LNCaP clone FGC (cell line): ENCODE results near the gene COPB2.
"Not testable (repeated sequence)": the region's sequence is repeated elsewhere in the genome, so short reads cannot be mapped to it uniquely, and the experiment has no call there.

ENCODE experiments used
- DNase-seq: peaks from one replicate; pipeline ENCODE4 v3.0.0-alpha.2; 2011; ENCODE audit warnings: low read depth
- H3K4me3 ChIP-seq: 2 replicates; pipeline ENCODE4 v1.5.1; 2011; ENCODE audit warnings: mild to moderate bottlenecking, low read depth, low read length, control low read depth
- TF ChIP-seq, protein P1 (sequence below): IDR thresholded peaks from 2 replicates; pipeline ENCODE4 v1.5.1; 2012; ENCODE audit warnings: mild to moderate bottlenecking; ENCODE audit not compliant: control insufficient read depth, insufficient read depth; ENCODE audit errors: extremely low read depth

The COPB2 gene

GRCh38 chr3:139425745-139426400 is 36.4 kb upstream of the COPB2 start:
- no peak for DNase-seq
- H3K4me3 ChIP-seq, result no peak overlapping the region
- TF ChIP-seq, protein P1, sequence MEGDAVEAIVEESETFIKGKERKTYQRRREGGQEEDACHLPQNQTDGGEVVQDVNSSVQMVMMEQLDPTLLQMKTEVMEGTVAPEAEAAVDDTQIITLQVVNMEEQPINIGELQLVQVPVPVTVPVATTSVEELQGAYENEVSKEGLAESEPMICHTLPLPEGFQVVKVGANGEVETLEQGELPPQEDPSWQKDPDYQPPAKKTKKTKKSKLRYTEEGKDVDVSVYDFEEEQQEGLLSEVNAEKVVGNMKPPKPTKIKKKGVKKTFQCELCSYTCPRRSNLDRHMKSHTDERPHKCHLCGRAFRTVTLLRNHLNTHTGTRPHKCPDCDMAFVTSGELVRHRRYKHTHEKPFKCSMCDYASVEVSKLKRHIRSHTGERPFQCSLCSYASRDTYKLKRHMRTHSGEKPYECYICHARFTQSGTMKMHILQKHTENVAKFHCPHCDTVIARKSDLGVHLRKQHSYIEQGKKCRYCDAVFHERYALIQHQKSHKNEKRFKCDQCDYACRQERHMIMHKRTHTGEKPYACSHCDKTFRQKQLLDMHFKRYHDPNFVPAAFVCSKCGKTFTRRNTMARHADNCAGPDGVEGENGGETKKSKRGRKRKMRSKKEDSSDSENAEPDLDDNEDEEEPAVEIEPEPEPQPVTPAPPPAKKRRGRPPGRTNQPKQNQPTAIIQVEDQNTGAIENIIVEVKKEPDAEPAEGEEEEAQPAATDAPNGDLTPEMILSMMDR, result no peak

- no peak overlapping the region for H3K4me3 ChIP-seq
- DNase-seq, result no peak
- TF ChIP-seq, protein P1, result no peak
Observed at GRCh38 chr3:139423232-139423631, 33.8 kb upstream of the COPB2 start.

DNA sequence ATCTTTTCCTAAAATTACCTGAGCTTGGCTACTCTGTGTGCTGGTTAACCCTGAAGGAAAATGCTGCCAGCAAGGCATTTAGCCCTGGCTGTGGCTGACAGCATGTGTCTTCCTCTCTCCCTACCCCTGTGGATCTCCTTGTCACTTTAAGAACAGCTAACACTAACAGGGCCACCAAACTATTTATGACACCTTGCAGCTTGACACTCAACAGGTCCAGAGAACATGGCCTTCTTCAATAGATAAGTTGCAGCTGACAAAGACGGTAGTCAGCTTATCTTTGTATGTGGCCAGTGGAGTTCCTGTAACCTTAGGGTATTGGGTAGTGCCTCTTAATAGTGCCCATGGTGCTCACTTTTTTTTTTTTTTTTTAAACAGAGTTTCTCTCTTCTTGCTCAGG is 32.0 kb upstream of the COPB2 start:
- TF ChIP-seq, protein P1, result no peak
- DNase-seq, result no peak
- H3K4me3 ChIP-seq, result no peak overlapping the region

GRCh38 chr3:139421040-139421439 is 31.6 kb upstream of the COPB2 start:
- TF ChIP-seq, protein P1, result no peak
- DNase-seq, result no peak
- H3K4me3 ChIP-seq, result no peak overlapping the region

DNA sequence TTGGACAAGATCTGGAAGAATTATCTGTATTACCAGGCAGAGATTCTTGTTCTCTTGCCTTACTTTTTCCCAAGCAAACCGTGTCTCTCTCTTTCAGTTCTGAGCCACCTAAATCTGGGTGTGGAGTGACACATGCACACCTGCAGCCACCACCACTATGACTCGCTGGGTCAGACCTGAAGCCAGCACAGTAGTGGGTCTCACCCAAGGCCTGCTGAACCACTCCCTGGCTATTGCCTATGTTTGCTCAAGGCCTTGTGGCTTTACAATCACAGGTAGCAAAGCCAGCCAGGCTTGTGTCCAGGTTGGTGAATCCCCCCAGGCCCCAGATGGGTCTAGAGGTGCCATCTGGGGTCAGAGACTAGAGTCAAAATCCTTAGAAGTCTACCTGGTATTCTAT is 28.7 kb upstream of the COPB2 start:
- no peak for DNase-seq
- TF ChIP-seq, protein P1, result no peak
- no peak overlapping the region for H3K4me3 ChIP-seq

DNA sequence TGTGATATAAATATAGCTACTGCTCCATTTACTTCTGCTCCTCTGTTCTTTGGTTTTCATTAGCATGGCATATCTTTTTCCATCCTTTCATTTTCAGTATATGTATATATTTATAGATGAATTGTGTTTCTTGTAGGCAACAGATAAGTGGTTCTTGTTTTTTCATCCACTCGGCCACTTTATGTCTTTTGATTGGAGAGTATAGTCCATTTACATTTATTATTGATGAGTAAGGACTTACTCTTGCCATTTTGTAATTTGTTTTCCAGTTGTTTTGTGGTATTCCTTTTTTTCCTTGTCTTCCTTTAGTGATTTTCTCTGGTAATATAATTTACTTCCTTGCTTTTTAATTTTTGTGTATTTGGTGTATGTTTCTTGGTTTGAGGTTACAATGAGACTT is 26.8 kb upstream of the COPB2 start:
- TF ChIP-seq, protein P1, result no peak
- DNase-seq, result no peak
- H3K4me3 ChIP-seq, result no peak overlapping the region

DNA sequence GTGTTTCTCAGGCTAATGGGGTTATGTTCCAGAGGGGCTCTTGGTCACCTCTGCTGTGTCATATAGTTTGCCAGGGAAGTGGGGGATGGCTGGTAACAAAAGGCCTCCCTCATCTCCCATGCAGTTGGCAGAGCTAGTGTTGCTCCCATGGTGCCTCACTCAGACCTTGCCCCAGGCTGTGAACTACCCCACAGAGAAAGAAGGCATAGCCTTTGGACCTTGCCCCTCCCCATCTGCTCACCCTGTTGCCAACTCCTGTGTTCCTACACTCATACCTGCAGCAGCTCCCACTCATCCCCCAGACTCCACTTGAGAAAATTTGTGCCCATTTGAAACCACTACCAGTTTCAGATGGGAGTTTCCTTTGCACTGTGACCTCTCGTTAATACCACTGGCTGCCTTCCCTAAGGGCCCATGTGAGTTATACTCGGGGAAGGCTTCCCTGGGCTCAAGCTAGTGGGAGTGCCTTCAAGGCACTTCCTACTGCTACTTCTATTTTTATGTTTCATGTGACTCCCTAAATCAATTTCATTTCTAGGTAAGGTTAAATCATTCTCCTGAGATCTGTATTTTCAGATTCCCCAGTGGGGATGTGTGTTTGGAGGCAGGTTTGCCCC is 25.3 kb upstream of the COPB2 start:
- no peak overlapping the region for H3K4me3 ChIP-seq
- DNase-seq, result no peak
- TF ChIP-seq, protein P1, result no peak

DNA sequence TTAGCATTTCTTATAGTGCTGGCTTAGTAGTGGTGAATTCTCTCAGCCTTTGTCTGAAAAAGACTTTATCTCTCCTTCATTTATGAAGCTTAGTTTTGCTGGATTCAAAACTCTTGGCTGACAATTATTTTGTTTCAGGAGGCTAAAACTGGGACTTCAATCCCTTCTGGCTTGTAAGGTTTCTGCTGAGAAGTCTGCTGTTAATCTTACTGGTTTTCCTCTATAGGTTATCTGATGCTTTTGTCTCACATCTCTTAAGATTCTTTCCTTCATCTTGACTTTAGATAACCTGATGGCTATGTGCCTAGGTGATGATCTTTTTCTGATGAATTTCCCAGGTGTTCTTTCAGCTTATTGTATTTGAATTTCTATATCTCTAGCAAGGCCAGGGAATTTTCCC is 23.4 kb upstream of the COPB2 start:
- H3K4me3 ChIP-seq, DNase-seq: not testable (repeated sequence)

DNA sequence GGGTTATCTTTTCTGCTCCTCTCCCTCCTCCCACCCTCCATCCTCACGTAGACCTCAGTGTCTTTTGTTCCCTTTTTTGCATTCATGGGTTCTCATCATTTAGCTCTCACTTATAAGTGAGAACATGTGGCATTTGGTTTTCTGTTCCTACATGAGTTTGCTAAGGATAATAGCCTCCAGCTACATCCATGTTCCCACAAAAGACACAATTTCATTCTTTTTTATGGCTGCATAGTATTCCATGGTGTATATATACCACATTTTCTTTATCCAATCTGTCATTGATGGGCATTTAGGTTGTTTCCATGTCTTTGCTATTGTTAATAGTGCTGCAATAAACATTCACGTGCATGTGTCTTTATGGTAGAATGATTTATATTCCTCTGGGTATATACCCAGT is 11.7 kb upstream of the COPB2 start:
- DNase-seq, H3K4me3 ChIP-seq: not testable (repeated sequence)
